NCI-H82 treated with DMSO at 0.1 percent for 48 hours (cell line): Measurements from ENCODE around the gene RAP1A.
"Not testable (repeated sequence)": the region's sequence is repeated elsewhere in the genome, so short reads cannot be mapped to it uniquely, and the experiment has no call there.

ENCODE experiments used
- DNase-seq: peaks from one replicate; lab custom pipeline; 2025; ENCODE audit not compliant: unreplicated experiment; lab: John Stamatoyannopoulos, UW

The RAP1A gene

GRCh38 chr1:111597426-111597825 is 22.2 kb upstream of the RAP1A start:
- no peak for DNase-seq

- DNase-seq, result no peak
Observed at GRCh38 chr1:111598544-111598943, 21.0 kb upstream of the RAP1A start.

DNA sequence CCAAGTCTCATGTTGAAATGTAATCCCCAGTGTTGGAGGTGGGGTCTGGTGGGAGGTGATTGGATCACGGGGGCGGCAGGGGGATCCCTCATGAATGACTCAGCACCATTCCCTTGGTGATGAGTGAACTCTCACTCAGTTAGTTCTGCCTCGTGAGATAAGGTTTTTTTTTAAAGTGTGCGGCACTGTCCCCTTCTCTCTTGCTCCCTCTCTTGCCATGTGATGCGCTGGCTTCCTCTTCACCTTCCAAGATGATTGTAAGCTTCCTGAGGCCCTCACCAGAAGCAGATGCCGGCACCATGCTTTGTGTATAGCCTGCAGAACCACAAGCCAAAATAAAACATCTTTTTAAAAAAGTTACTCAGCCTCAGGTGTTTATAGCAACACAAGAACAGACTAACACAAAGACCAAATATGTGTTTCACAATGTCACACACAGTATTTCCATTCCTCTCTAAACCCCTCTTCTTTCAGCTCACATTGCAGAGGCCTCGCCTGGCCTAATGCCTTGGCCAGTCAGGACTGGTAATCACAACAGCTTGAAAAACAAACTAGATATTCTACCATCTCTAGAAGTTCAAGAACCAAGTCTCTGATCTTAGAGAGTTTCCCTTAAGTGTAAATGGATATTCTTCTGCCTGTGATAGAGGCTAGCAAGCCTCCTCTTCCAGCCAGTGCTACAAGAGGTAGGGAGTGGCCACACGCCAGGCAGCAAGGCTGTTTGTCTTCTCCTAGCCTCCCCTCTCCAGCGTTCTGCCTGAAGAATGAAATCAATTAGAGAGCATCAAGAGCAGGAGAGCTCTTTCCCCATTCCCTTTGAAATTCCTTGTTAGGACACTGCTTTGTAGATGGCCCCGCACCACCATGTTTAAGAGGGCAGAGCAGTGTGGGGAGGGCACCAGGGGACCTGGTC is 19.6 kb upstream of the RAP1A start:
- DNase-seq, result no peak

DNA sequence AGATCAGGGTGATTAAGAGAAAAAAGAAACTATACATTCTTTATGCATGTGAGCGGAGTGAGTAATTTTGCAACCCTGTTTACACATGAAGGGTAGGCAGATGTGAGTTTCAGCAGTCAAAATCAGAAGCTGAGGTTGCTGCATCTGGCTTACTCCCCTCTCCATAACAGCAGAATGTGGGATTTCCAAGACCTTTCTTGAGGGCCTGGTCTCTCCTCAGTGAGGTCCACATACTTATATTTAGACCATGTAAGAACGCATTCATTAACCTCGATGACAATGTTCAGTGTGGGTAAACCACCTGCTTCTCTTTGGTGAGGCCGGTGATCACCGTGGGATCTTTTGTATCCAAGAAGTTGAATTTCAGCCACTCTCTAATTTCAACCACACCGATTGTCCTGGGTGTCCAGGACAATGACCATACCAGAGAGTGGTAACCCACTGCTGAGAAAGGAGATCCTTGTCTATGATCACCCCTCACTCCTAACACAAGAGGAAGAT is 18.7 kb upstream of the RAP1A start:
- DNase-seq, result no peak

DNA sequence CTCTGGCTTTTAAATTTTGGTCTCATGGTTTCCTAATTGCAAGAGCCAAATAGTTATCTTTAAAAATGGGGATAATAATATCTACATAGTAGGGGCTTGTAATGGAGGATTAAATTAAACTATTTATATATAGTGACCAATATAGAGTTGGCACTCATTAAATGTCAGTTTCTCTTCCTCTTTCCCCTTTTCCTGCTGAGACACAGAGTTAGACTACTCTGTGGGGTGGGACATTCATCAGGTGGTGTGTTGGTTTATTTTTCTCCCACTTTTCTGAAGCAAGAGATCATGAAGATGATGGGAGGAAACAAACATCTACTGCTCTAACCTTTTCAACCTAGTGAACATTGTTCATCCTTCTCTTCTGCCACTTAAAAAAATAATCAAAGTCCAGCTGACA is 17.3 kb upstream of the RAP1A start:
- no peak for DNase-seq

- DNase-seq, result no peak
Observed at GRCh38 chr1:111602974-111603373, 16.6 kb upstream of the RAP1A start.

- no peak for DNase-seq
Observed at GRCh38 chr1:111603979-111604378, 15.6 kb upstream of the RAP1A start.

- DNase-seq, result no peak
Observed at GRCh38 chr1:111604931-111605330, 14.7 kb upstream of the RAP1A start.

DNA sequence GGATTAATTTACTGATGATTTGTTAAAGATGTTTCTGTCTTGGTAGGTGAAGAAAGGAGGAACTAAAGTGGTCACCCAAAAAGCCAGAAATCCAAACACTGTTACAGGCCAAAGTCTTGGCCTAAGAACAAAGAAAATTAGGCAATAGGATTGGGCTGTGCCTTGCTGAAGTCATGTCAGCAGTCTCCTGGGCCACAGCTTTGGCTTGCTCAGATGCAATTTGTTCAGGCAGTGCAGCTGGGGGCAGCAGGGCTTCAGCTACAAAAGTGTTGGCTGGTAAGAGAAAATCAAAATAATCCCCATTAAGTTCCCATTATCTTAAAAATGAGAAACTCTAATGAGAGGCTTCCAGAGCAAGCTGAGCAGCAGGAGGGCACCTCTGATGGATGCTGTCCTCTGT is 14.0 kb upstream of the RAP1A start:
- no peak for DNase-seq

DNA sequence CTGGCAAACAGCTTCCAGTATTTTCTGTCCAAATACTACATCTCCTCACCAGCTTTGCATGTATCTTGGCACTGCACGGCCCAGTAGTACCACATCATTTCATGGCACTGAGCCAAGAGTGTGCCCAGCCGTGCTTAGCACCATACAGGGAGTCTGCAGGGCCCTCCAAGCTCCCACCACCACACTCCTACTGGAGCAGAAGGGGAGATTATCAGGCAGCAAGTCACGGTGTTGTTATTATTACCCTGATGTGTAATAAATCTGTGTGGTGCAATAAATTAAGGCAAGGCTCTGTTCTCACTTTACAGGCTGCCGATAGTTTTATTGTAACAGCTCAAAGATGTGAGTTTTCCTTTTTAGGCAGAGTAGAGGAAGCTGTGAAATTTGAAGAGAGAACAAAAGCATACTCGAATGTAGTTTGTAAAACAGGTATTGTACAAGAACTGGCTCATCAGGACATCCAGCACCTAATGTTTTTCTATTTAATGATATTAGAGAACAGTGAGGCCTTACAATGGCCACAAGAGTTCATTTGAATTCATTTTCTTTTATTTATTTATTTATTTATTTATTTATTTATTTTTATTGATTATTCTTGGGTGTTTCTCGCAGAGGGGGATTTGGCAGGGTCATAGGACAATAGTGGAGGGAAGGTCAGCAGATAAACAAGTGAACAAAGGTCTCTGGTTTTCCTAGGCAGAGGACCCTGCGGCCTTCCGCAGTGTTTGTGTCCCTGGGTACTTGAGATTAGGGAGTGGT is 13.0 kb upstream of the RAP1A start:
- not testable (repeated sequence) for DNase-seq

GRCh38 chr1:111608528-111608927 is 11.1 kb upstream of the RAP1A start:
- DNase-seq, result not testable (repeated sequence)

- DNase-seq, result no peak
Observed at GRCh38 chr1:111611986-111612385, 7.6 kb upstream of the RAP1A start.

DNA sequence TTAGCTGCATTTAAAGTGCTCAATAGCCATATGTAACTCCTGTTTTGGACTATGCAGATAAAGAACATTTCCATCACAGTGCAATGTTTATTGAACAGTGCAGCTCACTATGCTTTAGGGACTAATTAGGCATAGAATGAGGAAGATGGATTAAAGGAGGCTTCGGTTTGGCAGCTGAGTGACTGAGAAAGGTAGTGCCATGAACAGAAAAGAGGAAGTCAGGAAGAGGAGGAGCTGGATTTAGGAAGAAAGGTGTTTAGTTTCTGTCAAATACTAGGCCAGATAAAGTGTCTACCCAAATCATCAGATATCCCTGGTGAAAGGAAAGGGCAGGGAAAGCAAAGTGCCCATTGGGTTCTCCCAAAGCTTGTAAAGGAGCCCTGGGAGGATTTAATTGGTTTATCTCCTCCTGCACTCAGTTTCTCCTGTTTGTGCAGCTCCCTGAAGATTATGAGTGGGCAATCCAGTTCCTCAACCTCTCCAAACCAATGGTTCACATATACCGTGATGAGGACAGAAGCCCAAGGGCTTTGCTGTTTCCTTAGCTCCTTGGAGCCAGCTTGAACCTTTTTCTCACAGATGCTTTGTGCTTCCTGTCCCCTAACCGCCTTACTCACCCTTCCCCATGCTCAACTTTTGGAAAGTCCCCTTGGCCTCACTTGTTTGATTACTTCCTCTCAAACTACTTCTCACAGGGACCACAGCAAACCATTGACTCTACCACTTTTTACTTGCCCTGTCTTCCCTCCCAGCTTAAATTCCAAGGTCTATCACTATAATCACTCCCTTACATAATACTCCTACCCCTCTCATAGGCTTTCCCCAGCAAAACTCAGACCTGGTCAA is 3.5 kb upstream of the RAP1A start:
- DNase-seq, result no peak

DNA sequence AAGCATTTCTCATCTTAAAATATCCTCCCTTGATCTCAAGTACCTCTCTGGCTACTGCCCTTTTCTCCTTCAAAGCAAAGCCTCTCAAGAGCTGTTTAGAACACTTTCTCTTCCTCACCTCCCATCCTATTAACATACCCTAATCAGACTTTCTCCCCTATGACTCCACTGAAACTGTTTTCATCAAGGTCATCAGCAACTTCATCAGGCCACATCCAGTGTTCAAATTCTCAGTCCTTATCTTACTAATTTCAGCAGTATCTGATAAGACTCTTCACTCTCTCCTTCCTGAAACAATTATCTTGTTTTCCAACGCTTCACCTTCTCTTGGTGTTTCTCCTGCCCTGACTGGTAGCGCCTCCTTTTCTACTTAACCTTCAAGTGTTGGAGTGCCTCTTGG is 1.5 kb upstream of the RAP1A start:
- DNase-seq, result no peak

GRCh38 chr1:111618961-111619634 is 491 bp upstream of the RAP1A start:
- DNase-seq, result no peak

- no peak for DNase-seq
Observed at GRCh38 chr1:111620441-111620971, 917 bp downstream of the RAP1A start.

DNA sequence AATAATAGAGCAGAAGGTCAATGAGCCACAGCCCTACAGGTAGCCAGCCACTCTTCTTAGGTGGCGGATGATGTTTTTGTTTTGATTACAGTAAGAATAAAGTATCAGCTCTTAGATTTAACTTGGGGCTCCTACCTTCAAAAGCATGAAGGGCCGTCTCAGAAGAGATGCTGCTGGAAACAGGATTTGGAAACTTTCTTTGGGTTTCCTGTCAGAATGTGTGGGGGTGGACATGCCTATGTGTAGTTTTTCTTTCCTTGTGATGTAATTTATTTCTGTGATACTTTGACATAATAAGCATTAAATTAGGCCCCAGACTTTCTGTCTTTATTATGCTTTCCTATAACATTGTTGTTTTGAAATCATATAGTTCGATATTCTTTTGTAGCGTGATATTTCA is 1.5 kb downstream of the RAP1A start:
- DNase-seq, result no peak

DNA sequence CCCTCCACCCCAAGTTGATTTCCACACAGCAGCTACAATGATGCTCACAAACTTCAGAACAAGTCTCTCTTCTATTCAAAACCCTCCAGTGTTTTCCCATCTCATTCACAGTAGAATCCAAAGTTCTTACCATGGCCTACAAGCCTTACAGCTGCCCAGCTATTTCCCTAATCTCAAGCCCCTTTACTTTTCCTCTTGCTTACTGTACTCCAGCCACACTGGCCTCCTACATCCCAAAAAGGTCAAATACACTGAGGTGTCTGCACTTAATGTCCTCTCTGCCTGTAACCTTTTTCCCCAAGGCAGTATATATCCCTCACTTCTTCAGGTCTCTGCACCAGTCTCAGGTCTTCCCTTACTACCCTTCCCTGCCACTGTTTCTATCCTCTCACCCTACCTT is 2.6 kb downstream of the RAP1A start:
- DNase-seq, result no peak

GRCh38 chr1:111624382-111624781 is 4.8 kb downstream of the RAP1A start:
- no peak for DNase-seq

DNA sequence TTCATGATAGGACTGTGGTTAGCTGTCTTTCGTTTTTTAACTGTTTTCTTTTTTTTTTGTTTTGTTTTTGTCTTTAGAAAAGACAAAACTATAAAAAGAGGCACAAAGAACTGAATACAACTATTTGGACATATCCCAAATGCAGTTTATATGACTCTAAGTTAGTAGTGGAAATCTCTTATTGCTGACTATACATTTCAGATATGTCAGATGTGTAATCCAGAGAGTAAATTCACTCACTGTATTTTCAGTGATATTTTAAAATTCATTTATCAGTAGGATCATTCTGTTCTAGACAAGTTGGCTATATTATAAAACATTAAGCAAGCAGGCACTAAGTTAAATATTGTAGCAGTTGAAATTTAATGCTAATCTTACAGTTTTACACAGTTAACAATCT is 5.7 kb downstream of the RAP1A start:
- no peak for DNase-seq
